Adrenal gland (tissue), 12 donors: Measurements from ENCODE around the gene FTCDNL1. TPM values are rescaled to one million over a fixed set of nuclear protein-coding genes. Genes with fewer than 3 reads are reported as not detected.
A peak's percentile ranks its signal among the peaks of the same experiment; 100 is the strongest.

Experiments used
- DNase-seq, 7 donors: peaks; one replicate each; pipeline ENCODE4 v3.0.0-alpha.2; 2019 to 2020
- H3K27ac ChIP-seq, 5 donors: fragments of 200-600 bp; sonication (generic) in 4 of 5; 1 replicate in 3 of 5; 2 replicates in 2 of 5; pipeline versions ENCODE4 v1.5.1 to v1.8.0; 2016 to 2020; ENCODE audit warnings: mild to moderate bottlenecking in 1 of 5
- H3K27me3 ChIP-seq: fragments of 200-600 bp; 2 replicates; pipeline ENCODE4 v1.8.0; 2021
- H3K36me3 ChIP-seq, 2 donors: fragments of 200-600 bp; replicated peaks in 1 of 2; 1 replicate in 1 of 2; 2 replicates in 1 of 2; pipeline versions ENCODE4 v1.5.1 to v1.8.0; 2018 to 2022
- H3K4me1 ChIP-seq, 2 donors: fragments of 200-600 bp; replicated peaks in 1 of 2; 1 replicate in 1 of 2; 2 replicates in 1 of 2; pipeline versions ENCODE4 v1.5.1 to v1.8.0; 2018 to 2021
- H3K4me3 ChIP-seq, 4 donors: fragments of 200-600 bp; sonication (generic) in 3 of 4; one replicate each; pipeline ENCODE4 v1.5.1; 2016 to 2018
- H3K9me3 ChIP-seq, 3 donors: fragments of 200-600 bp; sonication (generic) in 1 of 3; replicated peaks in 1 of 3; 1 replicate in 2 of 3; 2 replicates in 1 of 3; pipeline versions ENCODE4 v1.5.1 to v1.8.0; 2016 to 2021
- POLR2A ChIP-seq, 2 donors: fragments of 450-650 bp; IDR thresholded peaks; one replicate each; pipeline ENCODE4 v1.6.1; 2017; ENCODE audit warnings: antibody characterized with exemption in 2 of 2, mild to moderate bottlenecking in 2 of 2, moderate library complexity in 1 of 2
- WGBS, 4 donors: extraction: QIAGEN DNeasy Blood & Tissue Kit in 2 of 4; methylation state at CpG; one replicate each; pipeline versions ENCODE4 v1.1.5 to v1.1.7; 2013 to 2017; 5-methylcytosine and 5-hydroxymethylcytosine counted together
- intact Hi-C, 2 donors: fragments of 100-400 bp; cut with DNase I; formaldehyde crosslinking; loops; one replicate each; pipeline versions ENCODE4 v1.14.1 to v1.15.0; 2022 to 2023
- polyA plus RNA-seq, 3 donors: library from polyadenylated mRNA; stranded (reverse); fragments of 200-250 nt in 2 of 3; fragments of 350-450 nt in 1 of 3; fragmentation: Illumina TruSeq in 1 of 3; extraction: RNeasy Lipid Tissue Mini Kit (QIAGEN cat#74804) in 1 of 3; gene quantifications; one replicate each; pipeline ENCODE4 v1.2.3, GENCODE V29; 2013 to 2014
- total RNA-seq, 9 donors: library from RNA; depleted of rRNA in 4 of 9; stranded (reverse); fragments of >200 nt in 4 of 9; fragments of 120-200 nt in 1 of 9; fragmentation: NEBNext Ultra II Directional in 1 of 9; extraction: Animal tissue kit (Norgen Biotek cat#: 25700) in 1 of 9; gene quantifications; one replicate each; pipeline versions ENCODE4 v1.1.0 to v1.2.4, GENCODE V29; 2013 to 2023
- TF ChIP-seq, protein P1 (sequence below), 6 experiments: fragments of 450-650 bp in 4 of 6; fragments of 200-600 bp in 2 of 6; sonication (generic) in 1 of 6; IDR thresholded peaks; 1 replicate in 5 of 6; 2 replicates in 1 of 6; pipeline versions ENCODE4 v1.5.1 to v1.8.0; 2016 to 2021; ENCODE audit warnings: antibody characterized with exemption in 6 of 6, mild to moderate bottlenecking in 2 of 6, moderate library complexity in 1 of 6
- donor health status: healthy with polysubstance abuse.
- donor health status: Bipolar disorder and iron deficiency.
- donor health status: DM: yes; HTN: yes; CAD: no.
- donor health status: DM: no; HTN: no; CAD: no.
- donor health status: DM: no; HTN: no; CAD: no.
- donor health status: DM: yes; HTN: yes; CAD: no.

FTCDNL1 gene
- total and polyA plus RNA-seq, 12 donors: 2.6 to 19.1 (median 10.1) TPM

DNA sequence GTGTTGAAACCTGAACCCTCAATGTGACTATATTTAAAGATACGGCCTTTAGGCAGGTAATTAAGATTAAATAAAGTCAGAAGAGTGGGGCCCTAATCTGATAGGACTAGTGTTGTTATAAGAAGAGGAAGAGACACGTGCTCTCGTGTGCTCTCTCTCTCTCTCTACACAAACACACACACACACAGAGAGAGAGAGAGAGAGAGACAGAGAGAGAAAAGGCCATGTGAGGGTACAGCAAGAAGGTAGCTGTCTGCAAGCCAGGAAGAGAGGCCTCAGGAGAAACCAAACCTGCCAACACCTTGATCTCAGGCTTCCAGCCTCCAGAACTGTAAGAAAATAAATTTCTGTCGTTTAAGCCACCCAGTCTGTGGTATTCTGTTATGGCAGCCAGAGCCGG lies 106.7 kb downstream of the FTCDNL1 start:
- TF ChIP-seq POLR2A (IDR thresholded peaks at IDR 0.05): no peak
- TF ChIP-seq, protein P1, sequence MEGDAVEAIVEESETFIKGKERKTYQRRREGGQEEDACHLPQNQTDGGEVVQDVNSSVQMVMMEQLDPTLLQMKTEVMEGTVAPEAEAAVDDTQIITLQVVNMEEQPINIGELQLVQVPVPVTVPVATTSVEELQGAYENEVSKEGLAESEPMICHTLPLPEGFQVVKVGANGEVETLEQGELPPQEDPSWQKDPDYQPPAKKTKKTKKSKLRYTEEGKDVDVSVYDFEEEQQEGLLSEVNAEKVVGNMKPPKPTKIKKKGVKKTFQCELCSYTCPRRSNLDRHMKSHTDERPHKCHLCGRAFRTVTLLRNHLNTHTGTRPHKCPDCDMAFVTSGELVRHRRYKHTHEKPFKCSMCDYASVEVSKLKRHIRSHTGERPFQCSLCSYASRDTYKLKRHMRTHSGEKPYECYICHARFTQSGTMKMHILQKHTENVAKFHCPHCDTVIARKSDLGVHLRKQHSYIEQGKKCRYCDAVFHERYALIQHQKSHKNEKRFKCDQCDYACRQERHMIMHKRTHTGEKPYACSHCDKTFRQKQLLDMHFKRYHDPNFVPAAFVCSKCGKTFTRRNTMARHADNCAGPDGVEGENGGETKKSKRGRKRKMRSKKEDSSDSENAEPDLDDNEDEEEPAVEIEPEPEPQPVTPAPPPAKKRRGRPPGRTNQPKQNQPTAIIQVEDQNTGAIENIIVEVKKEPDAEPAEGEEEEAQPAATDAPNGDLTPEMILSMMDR (IDR thresholded peaks at IDR 0.05): no peak
- H3K4me3 ChIP-seq: no peak overlapping the region
- intact Hi-C loops: no loop called here
- H3K36me3 ChIP-seq: no peaks in the 10 kb centered on the region
- H3K9me3 ChIP-seq: no peaks in the 10 kb centered on the region
- H3K27ac ChIP-seq: no peak overlapping the region
- 66 to 83% (median 77%) methylated on average over 5 of the region's 5 CpGs for WGBS, 4 donors
- no peaks in the 10 kb centered on the region for H3K27me3 ChIP-seq
- H3K4me1 ChIP-seq: peaks cover 4 to 9% of the 10 kb centered on the region in 2 donors
- DNase-seq: no peak

DNA sequence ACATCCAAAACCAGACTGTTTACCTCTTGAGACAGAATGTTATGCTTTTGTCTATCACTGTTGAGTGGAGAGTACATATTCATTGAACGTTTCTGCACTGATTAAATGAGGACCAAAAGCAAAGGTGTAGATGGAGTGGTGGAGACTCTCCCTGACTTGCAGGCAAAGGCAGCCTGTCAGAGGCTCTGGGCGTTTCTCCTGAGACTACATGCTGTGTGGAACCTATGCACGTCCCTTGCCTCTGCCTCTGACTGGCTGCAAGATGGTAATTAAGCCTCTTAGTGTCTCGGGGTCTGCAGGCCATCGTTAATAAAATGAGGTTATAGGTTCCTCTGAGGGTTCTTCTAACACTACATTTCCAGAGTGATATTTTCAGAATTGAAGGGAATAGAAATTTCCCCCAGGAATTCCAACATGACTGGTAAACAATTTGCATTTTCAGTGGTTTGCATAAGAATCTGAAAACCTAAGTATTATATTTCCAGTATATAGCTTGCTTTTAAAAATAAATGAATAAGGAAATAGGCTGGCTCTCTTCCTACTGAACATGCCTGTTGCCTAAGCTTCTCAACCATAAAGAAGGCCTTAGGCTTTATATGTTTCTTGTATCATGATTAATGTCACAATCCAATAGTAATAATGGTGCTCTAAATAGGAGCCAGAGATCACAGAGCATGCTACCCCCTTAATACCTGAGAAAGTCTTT lies 107.4 kb downstream of the FTCDNL1 start:
- TF ChIP-seq, protein P1 (IDR thresholded peaks at IDR 0.05): no peak
- no peak for TF ChIP-seq POLR2A (IDR thresholded peaks at IDR 0.05)
- Histone ChIP-seq H3K27ac (no peak overlapping the region), H3K9me3 (no peaks in the 10 kb centered on the region), H3K4me3 (no peak overlapping the region), H3K4me1 (peaks cover 4 to 15% of the 10 kb centered on the region in 2 donors), H3K27me3 (no peaks in the 10 kb centered on the region), H3K36me3 (no peaks in the 10 kb centered on the region)
- 59 to 77% (median 68%) methylated on average over 5 of the region's 5 CpGs for WGBS, 4 donors
- intact Hi-C loops: no loop called here
- DNase-seq: no peak

DNA sequence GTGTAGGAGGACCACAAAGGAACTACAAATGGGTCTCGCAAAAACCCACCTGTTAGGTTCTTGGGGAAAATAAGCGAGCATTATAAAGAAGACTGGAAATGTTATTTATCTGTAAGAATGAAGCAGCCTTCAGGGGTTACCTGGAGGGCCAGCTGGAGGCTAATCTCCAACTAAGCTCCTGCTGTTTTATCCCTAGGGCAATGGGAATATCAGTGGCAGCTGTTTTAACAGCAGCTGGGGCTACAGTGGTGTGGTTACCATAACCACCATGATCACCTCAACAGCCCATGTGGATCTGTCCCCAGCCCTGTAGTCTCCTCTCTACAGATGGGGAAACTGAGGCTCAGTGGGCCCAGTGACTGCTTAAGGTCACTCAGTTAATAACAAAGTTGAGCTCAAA lies 108.1 kb downstream of the FTCDNL1 start:
- 79 to 93% (median 86%) methylated on average over 2 of the region's 2 CpGs for WGBS, 4 donors
- Histone ChIP-seq H3K27me3 (no peaks in the 10 kb centered on the region), H3K27ac (no peak overlapping the region), H3K36me3 (no peaks in the 10 kb centered on the region), H3K4me3 (no peak overlapping the region), H3K4me1 (peaks cover 4 to 20% of the 10 kb centered on the region in 2 donors), H3K9me3 (no peaks in the 10 kb centered on the region)
- TF ChIP-seq, protein P1 (IDR thresholded peaks at IDR 0.05): no peak
- TF ChIP-seq POLR2A (IDR thresholded peaks at IDR 0.05): no peak
- DNase-seq: no peak
- intact Hi-C loops: no loop called here

DNA sequence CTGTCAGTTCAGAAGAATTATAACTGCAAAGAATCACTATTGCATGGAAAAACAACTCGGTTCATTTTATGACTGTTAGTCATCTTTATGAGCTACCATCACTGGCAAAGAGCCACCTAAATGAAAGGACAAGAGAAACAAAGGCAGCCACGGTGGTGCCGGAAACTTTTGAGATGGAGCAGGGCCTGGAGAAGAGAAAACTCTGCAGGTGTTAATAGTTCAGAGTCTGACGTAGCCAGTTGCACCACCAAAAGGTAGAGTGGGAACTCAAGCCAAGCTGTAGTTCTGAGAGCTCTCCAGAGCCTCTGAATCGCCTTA lies 110.9 kb downstream of the FTCDNL1 start:
- no peaks in the 10 kb centered on the region for H3K9me3 ChIP-seq
- H3K4me3 ChIP-seq: no peak overlapping the region
- peak in 1 of 7 donors; percentile 14 for DNase-seq
- no peak overlapping the region for H3K27ac ChIP-seq
- intact Hi-C loops: no loop called here
- no peaks in the 10 kb centered on the region for H3K27me3 ChIP-seq
- H3K36me3 ChIP-seq: no peaks in the 10 kb centered on the region
- no peak for TF ChIP-seq POLR2A (IDR thresholded peaks at IDR 0.05)
- TF ChIP-seq, protein P1 (IDR thresholded peaks at IDR 0.05): peak in 1 of 6 experiments; percentile 6
- peaks cover 0 to 20% of the 10 kb centered on the region in 2 donors for H3K4me1 ChIP-seq
- 34 to 35% (median 34%) methylated on average over 5 of the region's 5 CpGs for WGBS, 4 donors
